ENCODE results near the gene HOXA7. TPM values are rescaled to one million over a fixed set of nuclear protein-coding genes. Genes with fewer than 3 reads are reported as not detected.

Gene HOXA7
- total RNA-seq, 2 donors from 2014 or later, result 0.28 to 0.54 TPM

DNA sequence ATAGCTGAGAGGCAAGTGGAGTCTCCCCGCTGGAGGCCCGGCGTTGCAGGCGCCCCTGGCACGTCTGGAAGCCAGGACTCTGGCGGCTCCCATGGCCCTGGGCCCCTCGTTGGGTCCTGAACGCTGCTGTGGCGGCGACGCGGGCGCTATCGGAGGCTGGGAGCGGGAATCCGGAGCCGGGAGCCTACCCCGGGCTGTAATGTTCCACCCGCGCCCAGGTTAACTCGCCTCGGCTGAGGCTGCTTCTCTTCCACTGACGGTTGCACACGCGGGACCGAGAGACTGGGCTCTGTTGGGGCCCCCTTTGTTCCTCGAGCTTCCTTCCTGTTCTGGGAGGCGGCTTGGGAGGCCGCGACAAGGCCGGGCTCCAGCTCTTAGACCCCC lies 11.7 kb downstream of the HOXA7 start:
- no peaks in the 10 kb centered on the region for H3K9me3 ChIP-seq
- TF ChIP-seq, protein P1, sequence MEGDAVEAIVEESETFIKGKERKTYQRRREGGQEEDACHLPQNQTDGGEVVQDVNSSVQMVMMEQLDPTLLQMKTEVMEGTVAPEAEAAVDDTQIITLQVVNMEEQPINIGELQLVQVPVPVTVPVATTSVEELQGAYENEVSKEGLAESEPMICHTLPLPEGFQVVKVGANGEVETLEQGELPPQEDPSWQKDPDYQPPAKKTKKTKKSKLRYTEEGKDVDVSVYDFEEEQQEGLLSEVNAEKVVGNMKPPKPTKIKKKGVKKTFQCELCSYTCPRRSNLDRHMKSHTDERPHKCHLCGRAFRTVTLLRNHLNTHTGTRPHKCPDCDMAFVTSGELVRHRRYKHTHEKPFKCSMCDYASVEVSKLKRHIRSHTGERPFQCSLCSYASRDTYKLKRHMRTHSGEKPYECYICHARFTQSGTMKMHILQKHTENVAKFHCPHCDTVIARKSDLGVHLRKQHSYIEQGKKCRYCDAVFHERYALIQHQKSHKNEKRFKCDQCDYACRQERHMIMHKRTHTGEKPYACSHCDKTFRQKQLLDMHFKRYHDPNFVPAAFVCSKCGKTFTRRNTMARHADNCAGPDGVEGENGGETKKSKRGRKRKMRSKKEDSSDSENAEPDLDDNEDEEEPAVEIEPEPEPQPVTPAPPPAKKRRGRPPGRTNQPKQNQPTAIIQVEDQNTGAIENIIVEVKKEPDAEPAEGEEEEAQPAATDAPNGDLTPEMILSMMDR (IDR thresholded peaks at IDR 0.05), result no peak
- no peaks in the 10 kb centered on the region for H3K27me3 ChIP-seq (replicated peaks; ENCODE audit: insufficient read depth)
- H3K4me3 ChIP-seq, result no peak overlapping the region
- ATAC-seq (ENCODE audit: insufficient number of reproducible peaks, low FRiP score, low read depth) (no peak), DNase-seq (ENCODE audit: low spot score) (no peak)
- H3K4me1 ChIP-seq (ENCODE audit: control insufficient read depth in 1 of 2, low read depth in 2 of 2), result peaks cover 5 to 48% of the 10 kb centered on the region in 2 donors
- H3K27ac ChIP-seq, result peak overlapping the region in 1 of 2 donors; percentile 54
- H3K36me3 ChIP-seq, result peaks cover 11% of the 10 kb centered on the region

DNA sequence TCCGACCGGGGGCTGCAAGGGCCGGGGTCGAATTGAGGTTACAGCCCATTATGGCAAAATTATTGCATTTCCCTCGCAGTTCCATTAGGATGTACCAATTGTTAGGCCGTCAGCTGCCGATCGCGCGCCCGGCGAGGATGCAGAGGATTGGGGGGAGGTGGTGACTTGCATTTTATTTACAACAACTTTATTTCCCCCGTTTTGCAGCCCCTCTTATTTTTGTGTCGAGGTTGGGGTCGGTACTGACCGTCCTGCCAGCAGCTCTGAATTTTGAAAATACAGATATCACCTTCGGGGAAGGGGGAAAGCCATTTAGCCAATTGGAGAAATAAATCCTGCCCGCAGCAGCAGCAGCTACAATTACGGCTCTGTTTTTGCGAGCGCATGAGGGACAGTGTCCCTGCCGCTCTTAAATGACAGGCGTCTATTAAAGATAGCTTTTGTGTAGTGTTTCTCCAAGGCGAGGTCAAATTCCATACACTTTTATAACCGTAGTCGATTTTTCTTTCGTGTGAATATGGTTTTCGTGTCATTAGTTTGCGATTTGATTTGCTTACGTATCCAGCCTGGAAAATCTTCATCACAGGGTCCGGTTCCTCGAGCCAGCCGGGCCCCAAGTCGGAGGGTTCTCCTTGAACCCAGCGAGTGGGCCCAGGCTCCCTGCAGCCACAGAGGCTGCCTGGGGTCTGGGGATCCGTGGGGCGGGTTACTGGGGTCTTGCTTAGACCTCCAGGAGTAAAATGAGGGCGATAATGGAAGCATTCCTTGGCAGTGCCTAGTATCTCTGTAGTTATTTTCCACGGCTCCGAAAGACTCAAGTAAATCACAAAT lies 12.3 kb downstream of the HOXA7 start:
- Histone ChIP-seq H3K4me3 (peak overlapping the region; percentile 84), H3K36me3 (peaks cover 11% of the 10 kb centered on the region), H3K27me3 (replicated peaks; ENCODE audit: insufficient read depth) (no peaks in the 10 kb centered on the region), H3K27ac (peak overlapping the region in 1 of 2 donors; percentile 54), H3K4me1 (ENCODE audit: control insufficient read depth in 1 of 2, low read depth in 2 of 2) (peaks cover 5 to 42% of the 10 kb centered on the region in 2 donors), H3K9me3 (no peaks in the 10 kb centered on the region)
- no peak for DNase-seq (ENCODE audit: low spot score)
- TF ChIP-seq, protein P1 (IDR thresholded peaks at IDR 0.05), result no peak
- no peak for ATAC-seq (ENCODE audit: insufficient number of reproducible peaks, low FRiP score, low read depth)

- Histone ChIP-seq H3K9me3 (no peaks in the 10 kb centered on the region), H3K36me3 (peaks cover 11% of the 10 kb centered on the region), H3K4me1 (ENCODE audit: control insufficient read depth in 1 of 2, low read depth in 2 of 2) (peaks cover 5 to 34% of the 10 kb centered on the region in 2 donors), H3K4me3 (peak within 1 kb of the TSS; percentile 84), H3K27me3 (replicated peaks; ENCODE audit: insufficient read depth) (no peaks in the 10 kb centered on the region), H3K27ac (peak within 1 kb of the TSS; percentile 95 to 97)
- TF ChIP-seq, protein P1 (IDR thresholded peaks at IDR 0.05), result peak; percentile 85
- no peak for DNase-seq (ENCODE audit: low spot score)
- peak; percentile 95 for ATAC-seq (ENCODE audit: insufficient number of reproducible peaks, low FRiP score, low read depth)
Measured at GRCh38 chr7:27143023-27143949, 13.2 kb downstream of the HOXA7 start, which contains the start of gene HOXA5. TSS of gene HOXA5 (minus strand) at chr7:27143681. CDS start at chr7:27143607, 74 bp downstream.

GRCh38 chr7:27142580-27143022 lies 13.9 kb downstream of the HOXA7 start:
- H3K27ac ChIP-seq, result peak overlapping the region; percentile 95 to 97
- ATAC-seq (ENCODE audit: insufficient number of reproducible peaks, low FRiP score, low read depth) (no peak), DNase-seq (ENCODE audit: low spot score) (no peak)
- no peaks in the 10 kb centered on the region for H3K27me3 ChIP-seq (replicated peaks; ENCODE audit: insufficient read depth)
- peaks cover 11% of the 10 kb centered on the region for H3K36me3 ChIP-seq
- peak overlapping the region; percentile 84 for H3K4me3 ChIP-seq
- TF ChIP-seq, protein P1 (IDR thresholded peaks at IDR 0.05), result no peak
- H3K9me3 ChIP-seq, result no peaks in the 10 kb centered on the region
- H3K4me1 ChIP-seq (ENCODE audit: control insufficient read depth in 1 of 2, low read depth in 2 of 2), result peaks cover 5 to 31% of the 10 kb centered on the region in 2 donors
